ENCODE results near the gene ACIN1. TPM values are rescaled to one million over a fixed set of nuclear protein-coding genes. Genes with fewer than 3 reads are reported as not detected.

The ACIN1 gene
- total RNA-seq, 4 donors from 2014 or later = 89.6 to 124 (median 109) TPM

- TF ChIP-seq CTCF (IDR thresholded peaks at IDR 0.05; ENCODE audit: low read depth) = no peak
These were observed 7.2 kb upstream of the ACIN1 start for GRCh38 chr14:23101986-23102625.

- no peak for TF ChIP-seq CTCF (IDR thresholded peaks at IDR 0.05; ENCODE audit: low read depth)
These were observed 6.5 kb upstream of the ACIN1 start for GRCh38 chr14:23101213-23101970.

GRCh38 chr14:23099212-23099861 is 4.4 kb upstream of the ACIN1 start:
- no peak for TF ChIP-seq CTCF (IDR thresholded peaks at IDR 0.05; ENCODE audit: low read depth)

GRCh38 chr14:23097786-23098185 is 2.9 kb upstream of the ACIN1 start:
- TF ChIP-seq CTCF (IDR thresholded peaks at IDR 0.05; ENCODE audit: low read depth) = no peak

GRCh38 chr14:23095196-23096108 is 516 bp upstream of the ACIN1 start, which contains the start of gene C14orf119:
TSS of gene C14orf119 (plus strand) at chr14:23095505. CDS start at chr14:23097659, 2,154 bp downstream.
- no peak for TF ChIP-seq CTCF (IDR thresholded peaks at IDR 0.05; ENCODE audit: low read depth)

- TF ChIP-seq CTCF (IDR thresholded peaks at IDR 0.05; ENCODE audit: low read depth) = no peak
These were observed 808 bp downstream of the ACIN1 start for GRCh38 chr14:23093991-23094665.
